Measurements from ENCODE around the gene SHTN1.

SHTN1 gene

DNA sequence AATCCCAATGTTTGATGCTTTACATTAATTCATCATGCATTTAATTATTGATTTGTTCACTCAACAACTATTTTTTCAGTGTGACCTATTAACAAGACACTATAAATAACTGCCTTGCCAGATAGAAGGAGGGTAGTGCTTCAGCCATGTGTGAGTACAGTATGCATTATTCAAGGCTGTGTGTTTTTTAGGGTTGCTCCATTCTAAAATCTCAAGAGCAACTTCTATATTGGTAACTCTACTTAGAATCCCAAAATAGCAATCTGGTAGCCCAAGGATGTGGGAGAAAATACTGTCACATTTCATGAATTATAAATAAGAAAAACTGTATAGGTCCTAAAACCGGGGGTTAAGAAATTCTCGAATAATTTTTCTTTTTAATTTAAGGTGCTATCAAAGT lies 85.8 kb downstream of the SHTN1 start:
- Histone ChIP-seq H3K36me3 (replicated peaks) (peaks cover 24% of the 10 kb centered on the region), H3K9me3 (no peaks in the 10 kb centered on the region), H3K27me3 (ENCODE audit: low read depth) (no peaks in the 10 kb centered on the region), H3K4me3 (no peak overlapping the region), H3K4me1 (peaks cover 7% of the 10 kb centered on the region)
- in situ Hi-C loops (cut with MboI; ENCODE audit: low sequenced_read_pairs) = no loop called here
- no peak for DNase-seq (ENCODE audit: low spot score in 2 of 2)

DNA sequence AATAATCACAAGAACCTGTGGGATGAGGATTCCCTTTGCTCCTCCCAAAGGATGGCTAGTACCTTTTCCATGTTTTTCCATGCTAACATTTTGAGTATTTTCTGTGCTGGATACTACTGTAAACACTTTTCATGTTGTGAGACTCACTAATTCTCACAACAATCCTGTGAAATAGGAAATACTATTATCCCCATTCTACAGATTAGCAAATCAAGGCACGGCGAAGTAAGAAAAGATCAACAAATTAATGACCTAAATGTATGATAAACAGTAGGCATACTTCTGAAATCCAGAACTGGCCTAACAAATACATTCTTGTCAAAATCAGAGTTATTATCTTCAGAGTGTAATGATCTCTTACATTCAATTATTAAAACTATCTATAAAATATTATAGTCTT lies 86.4 kb downstream of the SHTN1 start:
- Histone ChIP-seq H3K4me1 (peaks cover 7% of the 10 kb centered on the region), H3K36me3 (replicated peaks) (peaks cover 24% of the 10 kb centered on the region), H3K9me3 (no peaks in the 10 kb centered on the region), H3K27me3 (ENCODE audit: low read depth) (no peaks in the 10 kb centered on the region), H3K4me3 (no peak overlapping the region)
- in situ Hi-C loops (cut with MboI; ENCODE audit: low sequenced_read_pairs) = no loop called here
- DNase-seq (ENCODE audit: low spot score in 2 of 2) = no peak

DNA sequence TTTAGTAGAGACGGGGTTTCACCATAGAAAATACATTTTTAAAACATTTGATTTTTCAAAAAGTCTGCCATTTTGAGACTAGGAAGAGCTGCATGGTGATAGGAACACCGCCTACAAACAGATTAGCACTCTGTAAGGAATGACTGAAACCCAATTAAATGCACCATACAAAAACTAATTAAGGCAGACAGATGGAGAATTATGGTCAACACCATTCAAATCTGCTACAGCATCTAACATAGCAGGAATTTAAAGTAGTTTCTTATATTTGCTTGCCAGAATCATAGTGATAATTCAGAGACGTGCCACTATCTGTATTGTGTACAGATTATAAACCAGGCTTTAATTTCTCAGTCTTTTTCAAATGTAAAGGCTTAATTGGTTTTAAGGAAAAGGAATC lies 87.5 kb downstream of the SHTN1 start:
- peaks cover 7% of the 10 kb centered on the region for H3K4me1 ChIP-seq
- H3K36me3 ChIP-seq (replicated peaks) = peaks cover 24% of the 10 kb centered on the region
- H3K27me3 ChIP-seq (ENCODE audit: low read depth) = no peaks in the 10 kb centered on the region
- no peaks in the 10 kb centered on the region for H3K9me3 ChIP-seq
- no peak overlapping the region for H3K4me3 ChIP-seq
- DNase-seq (ENCODE audit: low spot score in 2 of 2) = no peak
- in situ Hi-C loops (cut with MboI; ENCODE audit: low sequenced_read_pairs) = no loop called here

DNA sequence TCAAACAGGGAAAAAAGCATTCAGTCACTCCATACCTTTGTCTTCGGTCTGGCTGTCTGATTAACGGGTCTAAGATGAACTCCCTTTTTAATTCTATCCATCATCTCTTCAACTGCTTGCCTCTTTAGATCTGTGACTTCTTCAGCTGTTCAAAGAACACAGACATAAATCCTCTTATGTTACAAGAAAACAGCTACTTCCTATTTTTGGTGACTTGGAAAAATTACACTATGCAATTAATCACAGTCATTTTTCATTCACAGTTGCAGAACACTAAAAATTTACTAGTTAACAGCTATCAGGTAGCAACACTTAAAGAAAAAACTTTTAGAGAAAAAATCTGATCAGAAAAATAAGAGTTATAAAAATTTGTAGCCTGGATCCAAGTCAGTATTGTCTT lies 89.6 kb downstream of the SHTN1 start:
- Histone ChIP-seq H3K36me3 (replicated peaks) (peaks cover 19% of the 10 kb centered on the region), H3K27me3 (ENCODE audit: low read depth) (no peaks in the 10 kb centered on the region), H3K4me1 (peaks cover 19% of the 10 kb centered on the region), H3K4me3 (no peak overlapping the region), H3K9me3 (no peaks in the 10 kb centered on the region)
- DNase-seq (ENCODE audit: low spot score in 2 of 2) = no peak
- in situ Hi-C loops (cut with MboI; ENCODE audit: low sequenced_read_pairs) = no loop called here

DNA sequence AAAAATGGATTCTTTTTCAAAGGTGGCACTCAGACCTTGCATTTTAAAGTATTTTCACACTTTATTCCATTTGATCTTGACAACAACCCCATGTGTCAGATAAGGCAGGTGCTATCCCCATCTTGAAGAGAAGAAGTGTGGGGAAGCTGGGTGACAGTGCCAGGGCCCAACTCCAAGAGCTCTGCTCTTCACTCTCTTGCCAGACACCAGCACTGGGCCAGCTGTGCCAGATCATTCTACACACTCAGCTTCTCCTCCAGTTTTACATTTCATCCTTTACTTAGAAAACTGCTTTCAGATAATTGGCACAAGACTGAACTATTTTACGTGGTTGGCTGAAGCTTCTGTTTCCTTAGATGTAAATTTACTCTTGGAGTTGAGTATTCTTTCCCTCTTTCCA lies 91.3 kb downstream of the SHTN1 start:
- H3K36me3 ChIP-seq (replicated peaks) = peaks cover 14% of the 10 kb centered on the region
- no peaks in the 10 kb centered on the region for H3K27me3 ChIP-seq (ENCODE audit: low read depth)
- H3K4me3 ChIP-seq = no peak overlapping the region
- DNase-seq (ENCODE audit: low spot score in 2 of 2) = no peak
- H3K9me3 ChIP-seq = no peaks in the 10 kb centered on the region
- H3K4me1 ChIP-seq = peaks cover 19% of the 10 kb centered on the region
- in situ Hi-C loops (cut with MboI; ENCODE audit: low sequenced_read_pairs) = no loop called here

DNA sequence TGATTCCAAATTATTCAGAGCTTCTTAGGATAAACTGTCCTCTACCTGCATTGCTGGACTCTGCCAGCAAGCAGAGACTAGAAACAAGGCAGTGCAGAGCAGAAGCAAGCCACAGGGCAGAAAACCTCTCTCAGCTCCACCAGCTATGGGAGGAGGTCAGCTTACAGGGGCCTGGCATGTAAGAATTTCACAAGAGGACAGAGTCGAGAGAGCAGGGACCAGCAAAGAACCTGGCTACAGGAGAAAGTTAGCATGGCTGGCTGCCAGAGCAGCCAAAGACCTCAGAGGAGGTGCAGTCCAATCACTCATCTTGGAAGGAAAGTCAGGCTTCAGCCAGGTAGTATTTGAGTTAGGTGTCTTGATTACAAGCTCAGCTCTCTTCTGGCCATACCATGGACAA lies 92.8 kb downstream of the SHTN1 start:
- H3K9me3 ChIP-seq = no peaks in the 10 kb centered on the region
- H3K36me3 ChIP-seq (replicated peaks) = peaks cover 17% of the 10 kb centered on the region
- H3K4me1 ChIP-seq = peaks cover 12% of the 10 kb centered on the region
- DNase-seq (ENCODE audit: low spot score in 2 of 2) = no peak
- in situ Hi-C loops (cut with MboI; ENCODE audit: low sequenced_read_pairs) = no loop called here
- H3K27me3 ChIP-seq (ENCODE audit: low read depth) = no peaks in the 10 kb centered on the region
- H3K4me3 ChIP-seq = no peak overlapping the region

DNA sequence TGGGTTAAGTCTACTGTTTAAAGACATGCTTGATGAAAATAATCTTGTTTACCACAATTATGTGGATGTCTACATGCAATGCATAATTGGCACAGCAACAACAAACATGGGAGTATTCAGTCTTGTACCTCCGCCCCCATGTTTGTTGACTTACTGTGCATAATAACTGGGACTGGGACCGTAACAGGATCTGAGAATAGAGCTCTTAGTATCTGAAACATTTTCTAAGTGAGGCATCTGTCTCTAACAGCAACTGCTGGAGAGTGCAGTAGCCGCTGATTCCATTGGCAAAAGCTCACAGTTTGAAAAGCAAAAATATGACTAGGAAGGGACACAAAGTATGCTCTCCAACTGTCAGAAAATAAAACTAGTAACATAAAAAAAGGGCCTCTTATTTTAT lies 94.1 kb downstream of the SHTN1 start:
- peaks cover 12% of the 10 kb centered on the region for H3K4me1 ChIP-seq

DNA sequence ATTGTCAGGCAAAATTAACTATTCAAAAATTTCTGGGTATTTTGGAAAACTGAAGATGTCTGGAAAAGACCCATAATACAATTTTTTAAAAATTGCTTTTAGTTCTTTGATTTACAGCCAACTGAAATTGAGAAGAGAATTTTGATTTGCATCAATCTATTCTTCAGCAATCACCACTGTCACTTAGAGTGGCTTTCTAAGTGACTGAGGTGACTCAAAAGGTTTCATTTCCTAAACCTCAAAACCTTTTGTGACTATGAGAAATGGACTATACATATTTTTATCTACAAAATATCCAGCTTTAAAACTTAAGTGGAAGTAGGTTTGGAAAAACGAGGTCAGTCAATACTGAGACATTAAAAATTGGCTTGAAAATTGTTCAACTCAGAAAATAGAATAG lies 95.7 kb downstream of the SHTN1 start:
- no peak for DNase-seq (ENCODE audit: low spot score in 2 of 2)
- H3K27me3 ChIP-seq (ENCODE audit: low read depth) = no peaks in the 10 kb centered on the region
- H3K36me3 ChIP-seq (replicated peaks) = peaks cover 5% of the 10 kb centered on the region
- no peaks in the 10 kb centered on the region for H3K9me3 ChIP-seq
- in situ Hi-C loops (cut with MboI; ENCODE audit: low sequenced_read_pairs) = no loop called here
- H3K4me3 ChIP-seq = no peak overlapping the region
- H3K4me1 ChIP-seq = peaks cover 12% of the 10 kb centered on the region

More for the DNA sequence above, 94.1 kb downstream of the SHTN1 start:
- in situ Hi-C loops (cut with MboI; ENCODE audit: low sequenced_read_pairs) = no loop called here
- DNase-seq (ENCODE audit: low spot score in 2 of 2) = peak in 1 of 2 experiments; percentile 15
- no peaks in the 10 kb centered on the region for H3K9me3 ChIP-seq
- no peaks in the 10 kb centered on the region for H3K27me3 ChIP-seq (ENCODE audit: low read depth)
- no peak overlapping the region for H3K4me3 ChIP-seq
- peaks cover 17% of the 10 kb centered on the region for H3K36me3 ChIP-seq (replicated peaks)

DNA sequence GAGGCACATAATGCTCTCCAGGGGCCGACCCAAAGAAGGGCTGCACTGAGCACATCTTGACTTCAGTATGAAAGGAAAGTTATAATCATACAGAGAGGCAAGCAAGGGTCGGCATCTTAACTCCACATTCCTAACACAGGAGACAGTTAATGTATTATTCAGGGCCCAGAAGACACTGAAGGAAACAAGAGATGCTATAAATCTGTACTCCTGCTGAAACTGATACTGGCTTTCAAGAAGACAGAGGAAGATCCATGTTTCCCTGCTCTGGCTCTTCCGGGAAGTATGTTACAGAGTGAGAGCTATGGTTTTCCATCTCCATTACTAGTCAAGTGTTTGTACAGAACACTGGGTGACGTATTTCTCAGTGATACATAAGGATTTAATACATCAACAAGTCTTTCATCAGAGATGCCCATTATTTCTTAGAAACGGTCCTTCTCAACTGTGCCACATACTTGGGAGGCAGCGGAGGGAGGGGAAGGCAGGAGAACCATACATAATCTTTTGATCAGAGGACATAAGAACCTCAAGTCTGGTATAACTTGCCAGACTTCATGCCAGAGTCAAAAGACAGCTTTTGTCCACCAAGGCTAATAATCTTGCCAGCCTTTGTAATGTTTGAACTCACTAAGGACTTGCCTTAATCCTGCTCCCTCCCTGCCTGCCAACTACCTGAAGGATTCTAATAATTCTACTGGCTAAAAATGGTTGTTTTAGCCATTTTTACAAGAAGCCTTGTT lies 97.6 kb downstream of the SHTN1 start:
- DNase-seq (ENCODE audit: low spot score in 2 of 2) = peak; percentile 10 to 14
- in situ Hi-C loops (cut with MboI; ENCODE audit: low sequenced_read_pairs) = no loop called here
- Histone ChIP-seq H3K4me1 (peaks cover 12% of the 10 kb centered on the region), H3K36me3 (replicated peaks) (peaks cover 5% of the 10 kb centered on the region), H3K4me3 (no peak overlapping the region), H3K9me3 (no peaks in the 10 kb centered on the region), H3K27me3 (ENCODE audit: low read depth) (no peaks in the 10 kb centered on the region)

DNA sequence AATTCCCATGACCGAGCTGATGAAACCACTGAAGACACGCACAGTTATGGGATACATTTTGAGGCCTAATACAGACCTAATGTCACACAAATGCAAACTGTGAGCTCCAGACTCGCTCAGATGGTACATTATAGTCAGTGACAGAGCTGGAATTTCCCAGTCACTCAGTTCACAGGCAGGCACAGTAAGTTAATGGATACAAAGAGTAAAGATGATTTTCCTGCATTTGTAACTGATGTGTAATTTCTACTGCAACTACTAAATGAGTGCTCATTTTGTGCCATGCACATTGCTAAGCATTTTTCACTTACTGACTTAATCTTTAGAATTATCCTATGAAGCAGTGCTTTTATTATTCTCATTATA lies 99.2 kb downstream of the SHTN1 start:
- H3K4me1 ChIP-seq = peaks cover 3% of the 10 kb centered on the region
- no peak for DNase-seq (ENCODE audit: low spot score in 2 of 2)
- no peaks in the 10 kb centered on the region for H3K27me3 ChIP-seq (ENCODE audit: low read depth)
- H3K4me3 ChIP-seq = no peak overlapping the region
- in situ Hi-C loops (cut with MboI; ENCODE audit: low sequenced_read_pairs) = no loop called here
- peaks cover 5% of the 10 kb centered on the region for H3K36me3 ChIP-seq (replicated peaks)
- H3K9me3 ChIP-seq = no peaks in the 10 kb centered on the region

DNA sequence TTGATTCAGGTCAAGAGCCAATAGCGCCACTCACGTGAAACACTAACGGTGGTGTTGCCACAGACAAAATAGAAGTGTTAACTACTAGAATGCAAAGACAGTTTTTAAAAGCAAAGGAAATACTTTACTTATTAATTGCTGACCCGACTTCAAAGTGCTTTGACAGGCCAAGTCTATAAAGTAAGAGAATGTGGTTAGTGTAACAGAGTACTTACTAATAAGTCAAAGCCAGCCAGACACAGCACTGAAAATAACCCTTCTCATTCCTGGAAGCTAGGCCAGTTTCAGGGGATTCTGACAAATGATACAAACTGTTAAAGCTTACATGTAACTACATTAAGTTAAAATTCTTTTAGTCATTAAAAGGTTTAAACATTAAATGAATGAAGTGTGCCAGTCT lies 105.4 kb downstream of the SHTN1 start:
- in situ Hi-C loops (cut with MboI; ENCODE audit: low sequenced_read_pairs) = no loop called here
- H3K4me1 ChIP-seq = no peaks in the 10 kb centered on the region
- no peaks in the 10 kb centered on the region for H3K9me3 ChIP-seq
- H3K27me3 ChIP-seq (ENCODE audit: low read depth) = no peaks in the 10 kb centered on the region
- no peak for DNase-seq (ENCODE audit: low spot score in 2 of 2)
- H3K36me3 ChIP-seq (replicated peaks) = peaks cover 13% of the 10 kb centered on the region
- H3K4me3 ChIP-seq = no peak overlapping the region

DNA sequence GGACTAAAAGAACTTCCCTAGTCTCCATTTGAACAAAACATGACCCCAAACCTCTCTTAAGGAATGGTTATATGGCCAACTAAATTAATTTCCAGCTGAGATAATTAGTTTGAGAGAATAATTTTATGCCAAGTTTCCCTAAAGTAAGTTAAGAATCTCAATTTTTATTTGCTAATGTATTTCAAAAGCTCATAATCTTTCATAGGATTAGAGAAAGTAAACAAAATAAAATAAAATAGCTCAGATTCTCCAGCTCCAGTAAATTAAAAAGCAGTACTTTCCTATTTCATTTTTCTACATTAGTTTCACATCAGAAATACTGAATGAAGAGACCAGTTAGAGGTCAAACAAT lies 111.3 kb downstream of the SHTN1 start:
- 0 out of 2 replicates have a peak, but pooled peaks cover 3% of the 10 kb centered on the region for H3K36me3 ChIP-seq (replicated peaks)
- H3K27me3 ChIP-seq (ENCODE audit: low read depth) = no peaks in the 10 kb centered on the region
- H3K9me3 ChIP-seq = no peaks in the 10 kb centered on the region
- H3K4me1 ChIP-seq = peaks cover 9% of the 10 kb centered on the region
- in situ Hi-C loops (cut with MboI; ENCODE audit: low sequenced_read_pairs) = no loop called here
- no peak overlapping the region for H3K4me3 ChIP-seq
- no peak for DNase-seq (ENCODE audit: low spot score in 2 of 2)

DNA sequence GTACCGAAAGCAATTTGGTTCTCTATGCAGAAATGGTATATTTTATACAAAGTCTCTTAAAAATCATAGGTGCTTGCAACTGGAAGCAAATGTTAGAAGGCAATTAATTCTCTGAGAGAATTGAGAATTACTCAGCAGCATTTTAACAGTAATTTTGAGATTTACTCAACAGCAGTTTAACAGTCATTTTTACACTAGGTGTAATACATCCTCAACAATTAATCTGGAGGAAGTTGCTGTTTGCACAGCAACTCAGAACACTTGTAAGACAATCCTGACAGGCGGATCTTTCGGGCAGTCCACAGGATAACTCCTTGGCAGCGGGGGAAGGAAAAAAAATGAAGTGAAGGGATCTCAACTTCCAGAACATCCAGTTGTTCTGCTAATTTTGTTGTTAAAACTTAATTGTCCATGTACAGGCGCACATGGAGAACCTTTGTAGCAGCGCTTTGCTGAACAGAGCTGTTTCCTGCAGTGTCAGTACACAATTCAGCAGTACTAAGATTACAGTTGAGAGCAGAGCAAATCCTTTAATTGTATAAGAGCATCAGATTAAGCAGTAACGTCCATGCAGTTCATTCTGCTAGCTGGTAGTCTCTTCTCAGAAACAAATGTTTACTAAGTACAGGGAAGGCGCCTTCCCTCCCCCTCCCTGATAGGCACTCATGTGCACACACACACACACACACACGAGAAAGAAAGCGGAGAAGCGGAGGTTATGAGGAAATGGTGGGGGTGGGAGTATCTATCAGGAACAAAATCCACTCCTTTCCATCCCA lies 111.9 kb downstream of the SHTN1 start:
- Histone ChIP-seq H3K27me3 (ENCODE audit: low read depth) (no peaks in the 10 kb centered on the region), H3K36me3 (replicated peaks) (0 out of 2 replicates have a peak, but pooled peaks cover 3% of the 10 kb centered on the region), H3K9me3 (no peaks in the 10 kb centered on the region), H3K4me1 (peaks cover 9% of the 10 kb centered on the region), H3K4me3 (no peak overlapping the region)
- in situ Hi-C loops (cut with MboI; ENCODE audit: low sequenced_read_pairs) = no loop called here
- peak; percentile 20 to 45 for DNase-seq (ENCODE audit: low spot score in 2 of 2)

DNA sequence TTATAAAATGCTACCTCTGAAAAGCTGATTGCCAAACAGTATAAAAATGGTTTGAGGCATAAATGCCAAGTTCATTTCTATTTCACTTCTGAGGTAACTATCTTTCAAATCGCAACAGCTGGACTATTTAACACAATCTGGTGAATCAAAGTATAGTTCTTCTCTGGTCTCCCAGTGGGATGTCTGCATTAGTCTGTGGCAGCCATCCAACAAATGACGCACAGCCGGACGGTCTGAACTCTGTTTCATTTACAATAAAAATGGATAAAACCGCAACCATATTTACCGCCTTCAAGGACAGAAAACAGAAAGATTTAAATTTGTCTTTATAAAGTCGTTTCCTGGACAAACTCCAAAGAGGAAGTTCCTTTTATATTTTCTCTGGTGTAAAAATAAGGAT lies 113.8 kb downstream of the SHTN1 start:
- H3K9me3 ChIP-seq = no peaks in the 10 kb centered on the region
- no peaks in the 10 kb centered on the region for H3K27me3 ChIP-seq (ENCODE audit: low read depth)
- no peak overlapping the region for H3K4me3 ChIP-seq
- DNase-seq (ENCODE audit: low spot score in 2 of 2) = no peak
- H3K36me3 ChIP-seq (replicated peaks) = 0 out of 2 replicates have a peak, but pooled peaks cover 3% of the 10 kb centered on the region
- in situ Hi-C loops (cut with MboI; ENCODE audit: low sequenced_read_pairs) = no loop called here
- peaks cover 9% of the 10 kb centered on the region for H3K4me1 ChIP-seq
